ENCODE measurements around the gene ZNF418. TPM values are rescaled to one million over a fixed set of nuclear protein-coding genes. Genes with fewer than 3 reads are reported as not detected.
"Not testable (repeated sequence)": the region's sequence is repeated elsewhere in the genome, so short reads cannot be mapped to it uniquely, and the experiment has no call there.

Gene ZNF418
- total RNA-seq, 2 donors from 2014 or later: 2.6 to 15.3 TPM

DNA sequence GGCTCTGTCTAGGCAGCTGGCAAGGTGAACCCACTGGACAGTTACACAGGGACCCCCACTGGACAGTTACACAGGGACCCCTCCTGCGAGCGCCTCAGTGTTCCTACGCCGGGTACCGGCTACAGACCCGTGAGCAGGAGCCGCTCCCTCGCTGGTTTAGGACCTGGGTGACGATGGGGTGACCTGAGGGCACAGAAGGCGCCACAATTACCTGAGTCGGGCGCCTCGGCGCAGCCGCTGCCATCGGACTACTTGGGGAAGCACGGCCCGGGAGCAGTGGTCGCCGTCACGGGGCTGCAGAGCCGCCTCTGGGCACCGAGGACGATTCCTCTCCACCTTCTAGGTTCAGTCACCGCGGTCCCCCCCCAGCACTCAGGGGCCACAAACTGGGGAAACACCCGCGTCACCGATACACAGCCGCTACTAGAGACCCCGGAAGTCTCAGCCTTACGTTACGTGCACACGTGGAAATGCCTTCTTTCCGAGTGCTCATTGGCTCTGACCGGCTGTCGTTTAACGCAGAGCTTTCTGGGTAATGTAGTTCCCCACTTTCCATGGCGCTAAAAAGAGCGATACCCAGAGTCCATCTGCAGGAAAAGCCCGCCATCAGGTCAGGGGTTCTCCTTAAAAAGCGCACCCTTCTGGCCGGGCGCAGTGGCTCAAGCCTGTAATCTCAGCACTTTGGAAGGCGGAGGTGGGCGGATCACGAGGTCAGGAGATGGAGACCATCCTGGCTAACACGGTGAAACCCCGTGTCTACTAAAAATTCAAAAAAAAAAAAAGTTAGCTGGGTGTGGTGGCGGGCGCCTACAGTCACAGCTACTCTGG is 18.8 kb downstream of the ZNF418 start, which contains the start of gene ZNF417:
Gene ZNF417, minus strand, starts transcription at position 425 of the 828 bp plus-strand sequence. Its CDS starts 181 bp downstream, at position 244.
- 0% methylated on average over 8 to 50 of the region's 51 CpGs for WGBS, 2 donors

DNA sequence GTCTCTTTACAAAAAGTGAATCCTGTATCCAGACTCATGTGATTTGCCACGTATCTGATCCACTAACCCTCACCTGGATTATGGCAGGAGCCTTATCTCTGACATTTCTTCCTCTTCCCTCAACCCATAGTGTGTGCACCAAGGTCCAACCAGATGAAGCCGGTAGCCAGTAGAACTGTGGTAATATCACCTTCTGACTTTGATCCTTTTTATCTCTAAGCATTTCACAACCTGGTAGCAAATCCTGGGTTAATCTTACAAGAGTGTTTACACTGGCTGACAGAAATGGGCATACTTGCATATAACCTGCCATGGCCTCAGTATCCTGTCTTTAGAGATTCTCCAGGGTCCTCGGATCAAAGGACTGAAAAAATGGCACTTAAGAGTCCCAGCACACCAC is 20.7 kb downstream of the ZNF418 start:
- 62 to 66% methylated on average over 3 of the region's 3 CpGs for WGBS, 2 donors
- DNase-seq (no peak), ATAC-seq (no peak)
- peaks cover 0 to 27% (median 0%) of the 10 kb centered on the region in 3 donors for H3K9me3 ChIP-seq
- peaks cover 12 to 13% of the 10 kb centered on the region in 2 donors for H3K36me3 ChIP-seq (replicated peaks in 1 of 2; ENCODE audit: insufficient read depth in 1 of 2, low read depth in 2 of 2)
- no peak for TF ChIP-seq POLR2A (IDR thresholded peaks at IDR 0.05)
- TF ChIP-seq, protein P1, sequence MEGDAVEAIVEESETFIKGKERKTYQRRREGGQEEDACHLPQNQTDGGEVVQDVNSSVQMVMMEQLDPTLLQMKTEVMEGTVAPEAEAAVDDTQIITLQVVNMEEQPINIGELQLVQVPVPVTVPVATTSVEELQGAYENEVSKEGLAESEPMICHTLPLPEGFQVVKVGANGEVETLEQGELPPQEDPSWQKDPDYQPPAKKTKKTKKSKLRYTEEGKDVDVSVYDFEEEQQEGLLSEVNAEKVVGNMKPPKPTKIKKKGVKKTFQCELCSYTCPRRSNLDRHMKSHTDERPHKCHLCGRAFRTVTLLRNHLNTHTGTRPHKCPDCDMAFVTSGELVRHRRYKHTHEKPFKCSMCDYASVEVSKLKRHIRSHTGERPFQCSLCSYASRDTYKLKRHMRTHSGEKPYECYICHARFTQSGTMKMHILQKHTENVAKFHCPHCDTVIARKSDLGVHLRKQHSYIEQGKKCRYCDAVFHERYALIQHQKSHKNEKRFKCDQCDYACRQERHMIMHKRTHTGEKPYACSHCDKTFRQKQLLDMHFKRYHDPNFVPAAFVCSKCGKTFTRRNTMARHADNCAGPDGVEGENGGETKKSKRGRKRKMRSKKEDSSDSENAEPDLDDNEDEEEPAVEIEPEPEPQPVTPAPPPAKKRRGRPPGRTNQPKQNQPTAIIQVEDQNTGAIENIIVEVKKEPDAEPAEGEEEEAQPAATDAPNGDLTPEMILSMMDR (IDR thresholded peaks at IDR 0.05): no peak
- no peaks in the 10 kb centered on the region for H3K27me3 ChIP-seq
- H3K27ac ChIP-seq: no peak overlapping the region
- peaks cover 14% of the 10 kb centered on the region for H3K4me1 ChIP-seq
- intact Hi-C loops (cut with DNase I): no loop called here
- H3K4me3 ChIP-seq: no peak overlapping the region

More for the DNA sequence above, 18.8 kb downstream of the ZNF418 start, which contains the start of gene ZNF417:
- ATAC-seq: peak; percentile 99
- Histone ChIP-seq H3K27ac (peak within 1 kb of the TSS; percentile 50 to 80 (median 68)), H3K4me1 (peaks cover 14% of the 10 kb centered on the region), H3K9me3 (peaks cover 0 to 21% (median 0%) of the 10 kb centered on the region in 3 donors), H3K4me3 (peak within 1 kb of the TSS; percentile 55 to 90)
- TF ChIP-seq, protein P1 (IDR thresholded peaks at IDR 0.05): peak in 4 of 7 experiments; percentile 13 to 27 (median 23)
- peak in 2 of 3 donors; percentile 70 to 72 for TF ChIP-seq POLR2A (IDR thresholded peaks at IDR 0.05)
- peak; percentile 79 to 93 (median 84) for DNase-seq
- H3K36me3 ChIP-seq (replicated peaks in 1 of 2; ENCODE audit: insufficient read depth in 1 of 2, low read depth in 2 of 2); H3K27me3 ChIP-seq; intact Hi-C loops (cut with DNase I): not testable (repeated sequence)

DNA sequence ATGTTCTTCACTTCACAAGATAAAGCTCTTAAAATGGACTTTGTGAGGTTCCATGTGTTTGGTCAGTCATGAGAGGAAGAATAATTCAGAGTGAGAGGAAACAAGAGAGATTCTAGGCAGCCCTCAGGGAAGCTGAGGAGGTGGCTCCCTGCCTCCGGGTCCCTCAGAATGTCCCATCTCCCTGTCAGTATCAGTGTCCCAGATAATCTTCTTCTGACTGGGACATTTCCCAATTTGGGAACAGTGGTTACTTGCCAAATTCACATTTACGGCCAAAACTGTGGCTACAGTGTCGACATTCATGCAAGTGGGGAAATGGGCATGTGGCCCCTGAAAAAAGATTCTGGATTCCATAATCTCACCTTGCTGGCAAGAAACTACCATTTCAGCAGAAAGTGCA is 27.8 kb downstream of the ZNF418 start:
- 92 to 98% methylated on average over 3 of the region's 3 CpGs for WGBS, 2 donors
- TF ChIP-seq, protein P1 (IDR thresholded peaks at IDR 0.05): no peak
- TF ChIP-seq POLR2A (IDR thresholded peaks at IDR 0.05): no peak
- no peaks in the 10 kb centered on the region for H3K27me3 ChIP-seq
- ATAC-seq (no peak), DNase-seq (no peak)
- peaks cover 12% of the 10 kb centered on the region in 2 donors for H3K36me3 ChIP-seq (replicated peaks in 1 of 2; ENCODE audit: insufficient read depth in 1 of 2, low read depth in 2 of 2)
- H3K9me3 ChIP-seq: peaks cover 0 to 41% (median 0%) of the 10 kb centered on the region in 3 donors
- H3K4me1 ChIP-seq: no peaks in the 10 kb centered on the region
- H3K27ac ChIP-seq: no peak overlapping the region
- no peak overlapping the region for H3K4me3 ChIP-seq
- intact Hi-C loops (cut with DNase I): no loop called here

DNA sequence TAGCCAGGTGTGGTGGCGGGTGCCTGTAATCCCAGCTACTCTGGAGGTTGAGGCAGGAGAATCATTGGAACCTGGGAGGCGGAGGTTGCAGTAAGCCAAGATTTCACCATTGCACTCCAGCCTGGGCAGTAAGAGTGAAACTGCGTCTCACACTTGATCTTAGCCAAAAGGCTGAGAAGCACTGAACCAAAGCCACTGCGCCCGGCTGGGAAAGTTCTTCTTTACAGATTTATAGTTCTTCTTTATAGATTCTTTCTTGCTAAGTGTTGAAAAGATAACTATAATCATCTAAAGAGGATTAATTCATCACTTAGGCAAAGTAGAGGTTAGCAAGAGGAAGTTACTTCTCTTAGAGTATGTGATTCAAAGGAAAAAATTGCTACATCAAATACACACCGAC is 29.9 kb downstream of the ZNF418 start:
- Histone ChIP-seq H3K9me3 (peaks cover 0 to 30% (median 0%) of the 10 kb centered on the region in 3 donors), H3K27me3 (no peaks in the 10 kb centered on the region), H3K4me3 (no peak overlapping the region), H3K4me1 (no peaks in the 10 kb centered on the region), H3K36me3 (replicated peaks in 1 of 2; ENCODE audit: insufficient read depth in 1 of 2, low read depth in 2 of 2) (peaks cover 3% of the 10 kb centered on the region in 2 donors), H3K27ac (no peak overlapping the region)
- WGBS, 2 donors: 75 to 90% methylated on average over 6 of the region's 6 CpGs
- DNase-seq: no peak
- intact Hi-C loops (cut with DNase I): no loop called here
- ATAC-seq: no peak
- TF ChIP-seq POLR2A (IDR thresholded peaks at IDR 0.05): no peak
- TF ChIP-seq, protein P1 (IDR thresholded peaks at IDR 0.05): no peak

Data from body of pancreas (tissue), 4 donors.